HEK293 (cell line): ENCODE results near the gene SEC23B.

Source experiments
- CTCF ChIA-PET: fragments of 350-600 bp; formaldehyde crosslinking; extraction: SDS; loops from one replicate; lab custom pipeline; 2021; ENCODE audit warnings: antibody characterized with exemption; lab: Yijun Ruan, JAX
- POLR2A ChIA-PET: fragments of 300-600 bp; formaldehyde crosslinking; extraction: SDS; loops from one replicate; lab custom pipeline; 2020; ENCODE audit warnings: antibody characterized with exemption, inconsistent platforms; lab: Yijun Ruan, JAX
- H3K27ac ChIP-seq: fragments of 200-500 bp; sonication (Bioruptor generic); 2 replicates; pipeline ENCODE4 v1.5.1; 2014; ENCODE audit warnings: low read depth, low read length, control low read depth, inconsistent platforms; ENCODE audit errors: extremely low read depth
- H3K36me3 ChIP-seq, 2 experiments: fragments of 200-500 bp in 1 of 2; sonication (Bioruptor generic) in 1 of 2; 1 replicate in 1 of 2; 2 replicates in 1 of 2; pipeline ENCODE4 v1.5.1; 2014 to 2017; ENCODE audit warnings: inconsistent platforms in 2 of 2, low read length in 2 of 2; ENCODE audit not compliant: control insufficient read depth in 2 of 2, insufficient read depth in 1 of 2
- H3K4me1 ChIP-seq: fragments of 200-500 bp; sonication (Bioruptor generic); 2 replicates; pipeline ENCODE4 v1.5.1; 2014; ENCODE audit warnings: mild to moderate bottlenecking, low read length, inconsistent platforms; ENCODE audit not compliant: control insufficient read depth, insufficient read depth
- H3K4me3 ChIP-seq: 2 replicates; pipeline ENCODE4 v1.5.1; 2011; ENCODE audit warnings: low read depth, mild to moderate bottlenecking, control low read depth, low read length, moderate library complexity
- H3K9me3 ChIP-seq: fragments of 200-500 bp; sonication (Bioruptor generic); 2 replicates; pipeline ENCODE4 v1.5.1; 2014; ENCODE audit warnings: low read depth, low read length, inconsistent platforms; ENCODE audit not compliant: control insufficient read depth, insufficient read depth
- ATF2 ChIP-seq: fragments of 450-650 bp; formaldehyde crosslinking; IDR thresholded peaks from 2 replicates; pipeline ENCODE4 v1.5.1; 2016; ENCODE audit warnings: missing biosample characterization, missing genetic modification characterization, low read depth
- EGR2 ChIP-seq: fragments of 450-650 bp; formaldehyde crosslinking; IDR thresholded peaks from 2 replicates; pipeline ENCODE4 v1.5.1; 2016; ENCODE audit warnings: low read depth, missing biosample characterization, missing genetic modification characterization
- ELK4 ChIP-seq: IDR thresholded peaks from 2 replicates; pipeline ENCODE4 v1.6.1; 2011; ENCODE audit warnings: mild to moderate bottlenecking, low read depth, low read length, borderline replicate concordance
- HOXD13 ChIP-seq: sonication (generic); formaldehyde crosslinking; IDR thresholded peaks from 2 replicates; pipeline ENCODE4 v1.8.0; 2022; ENCODE audit warnings: missing genetic modification reagents, borderline replicate concordance
- KLF8 ChIP-seq: fragments of 450-650 bp; formaldehyde crosslinking; IDR thresholded peaks from 2 replicates; pipeline ENCODE4 v1.5.1; 2016; ENCODE audit warnings: missing biosample characterization, missing genetic modification characterization
- PRDM10 ChIP-seq: fragments of 450-650 bp; formaldehyde crosslinking; IDR thresholded peaks from 2 replicates; pipeline ENCODE4 v1.5.1; 2016; ENCODE audit warnings: missing biosample characterization, missing genetic modification characterization
- SCRT1 ChIP-seq: fragments of 450-650 bp; formaldehyde crosslinking; IDR thresholded peaks from 2 replicates; pipeline ENCODE4 v1.5.1; 2016; ENCODE audit warnings: missing biosample characterization, missing genetic modification characterization, borderline replicate concordance
- SP3 ChIP-seq: fragments of 450-650 bp; formaldehyde crosslinking; IDR thresholded peaks from 2 replicates; pipeline ENCODE4 v1.5.1; 2016; ENCODE audit warnings: missing biosample characterization, missing genetic modification characterization
- YY2 ChIP-seq: fragments of 450-650 bp; formaldehyde crosslinking; IDR thresholded peaks from 2 replicates; pipeline ENCODE4 v1.5.1; 2016; ENCODE audit warnings: missing biosample characterization, missing genetic modification characterization
- ZBTB1 ChIP-seq: fragments of 450-650 bp; formaldehyde crosslinking; IDR thresholded peaks from 2 replicates; pipeline ENCODE4 v1.5.1; 2016; ENCODE audit warnings: missing biosample characterization, missing genetic modification characterization
- ZBTB17 ChIP-seq: fragments of 450-650 bp; formaldehyde crosslinking; IDR thresholded peaks from 2 replicates; pipeline ENCODE4 v1.5.1; 2016; ENCODE audit warnings: missing biosample characterization, missing genetic modification characterization
- ZBTB48 ChIP-seq: fragments of 450-650 bp; formaldehyde crosslinking; IDR thresholded peaks from 2 replicates; pipeline ENCODE4 v1.5.1; 2016; ENCODE audit warnings: missing biosample characterization, missing genetic modification characterization
- ZNF112 ChIP-seq: fragments of 450-650 bp; formaldehyde crosslinking; IDR thresholded peaks from 2 replicates; pipeline ENCODE4 v1.5.0; 2017; ENCODE audit warnings: missing biosample characterization, missing genetic modification characterization
- ZNF121 ChIP-seq: fragments of 450-650 bp; formaldehyde crosslinking; IDR thresholded peaks from 2 replicates; pipeline ENCODE4 v1.5.1; 2016; ENCODE audit warnings: missing biosample characterization, missing genetic modification characterization
- ZNF175 ChIP-seq: fragments of 450-650 bp; formaldehyde crosslinking; IDR thresholded peaks from 2 replicates; pipeline ENCODE4 v1.5.1; 2016; ENCODE audit warnings: missing biosample characterization, missing genetic modification characterization
- ZNF202 ChIP-seq: fragments of 450-650 bp; formaldehyde crosslinking; IDR thresholded peaks from 2 replicates; pipeline ENCODE4 v1.5.1; 2016; ENCODE audit warnings: missing biosample characterization, missing genetic modification characterization, borderline replicate concordance
- ZNF211 ChIP-seq: fragments of 450-650 bp; formaldehyde crosslinking; IDR thresholded peaks from 2 replicates; pipeline ENCODE4 v1.5.1; 2016; ENCODE audit warnings: low read depth, missing biosample characterization, missing genetic modification characterization
- ZNF214 ChIP-seq: fragments of 450-650 bp; formaldehyde crosslinking; IDR thresholded peaks from 2 replicates; pipeline ENCODE4 v1.5.1; 2017; ENCODE audit warnings: missing biosample characterization, mild to moderate bottlenecking, missing genetic modification characterization, borderline replicate concordance
- ZNF223 ChIP-seq: fragments of 450-650 bp; formaldehyde crosslinking; IDR thresholded peaks from 2 replicates; pipeline ENCODE4 v1.5.1; 2016; ENCODE audit warnings: missing biosample characterization, missing genetic modification characterization
- ZNF23 ChIP-seq: fragments of 450-650 bp; formaldehyde crosslinking; IDR thresholded peaks from 2 replicates; pipeline ENCODE4 v1.5.1; 2016; ENCODE audit warnings: missing biosample characterization, missing genetic modification characterization, borderline replicate concordance
- ZNF239 ChIP-seq: fragments of 450-650 bp; formaldehyde crosslinking; IDR thresholded peaks from 2 replicates; pipeline ENCODE4 v1.5.1; 2016; ENCODE audit warnings: missing biosample characterization, missing genetic modification characterization
- ZNF354C ChIP-seq: fragments of 450-650 bp; formaldehyde crosslinking; IDR thresholded peaks from 2 replicates; pipeline ENCODE4 v1.5.1; 2016; ENCODE audit warnings: missing biosample characterization, missing genetic modification characterization, low read depth, borderline replicate concordance
- ZNF423 ChIP-seq: fragments of 450-650 bp; formaldehyde crosslinking; IDR thresholded peaks from 2 replicates; pipeline ENCODE4 v1.5.1; 2016; ENCODE audit warnings: missing biosample characterization, missing genetic modification characterization
- ZNF549 ChIP-seq: fragments of 450-650 bp; IDR thresholded peaks from 2 replicates; pipeline ENCODE4 v1.5.1; 2018; ENCODE audit warnings: missing biosample characterization, missing genetic modification characterization, mild to moderate bottlenecking, inconsistent platforms, moderate library complexity
- ZNF555 ChIP-seq: fragments of 450-650 bp; formaldehyde crosslinking; conservative IDR thresholded peaks from 2 replicates; pipeline ENCODE4 v1.5.1; 2017; ENCODE audit warnings: missing biosample characterization, mild to moderate bottlenecking, missing genetic modification characterization, inconsistent platforms
- ZNF558 ChIP-seq: fragments of 450-650 bp; formaldehyde crosslinking; IDR thresholded peaks from 2 replicates; pipeline ENCODE4 v1.5.1; 2016; ENCODE audit warnings: missing biosample characterization, missing genetic modification characterization
- ZNF610 ChIP-seq: fragments of 450-650 bp; formaldehyde crosslinking; IDR thresholded peaks from 2 replicates; pipeline ENCODE4 v1.5.1; 2016; ENCODE audit warnings: missing biosample characterization, missing genetic modification characterization, borderline replicate concordance
- ZNF621 ChIP-seq: fragments of 450-650 bp; formaldehyde crosslinking; IDR thresholded peaks from 2 replicates; pipeline ENCODE4 v1.5.1; 2017; ENCODE audit warnings: missing biosample characterization, missing genetic modification characterization
- ZNF629 ChIP-seq: fragments of 450-650 bp; formaldehyde crosslinking; IDR thresholded peaks from 2 replicates; pipeline ENCODE4 v1.5.1; 2017; ENCODE audit warnings: missing biosample characterization, missing genetic modification characterization
- ZNF654 ChIP-seq: fragments of 450-650 bp; formaldehyde crosslinking; IDR thresholded peaks from 2 replicates; pipeline ENCODE4 v1.5.1; 2016; ENCODE audit warnings: low read depth, missing biosample characterization, missing genetic modification characterization
- ZNF747 ChIP-seq: fragments of 450-650 bp; formaldehyde crosslinking; IDR thresholded peaks from 2 replicates; pipeline ENCODE4 v1.5.1; 2016; ENCODE audit warnings: missing biosample characterization, missing genetic modification characterization
- ZNF768 ChIP-seq: fragments of 450-650 bp; formaldehyde crosslinking; IDR thresholded peaks from 2 replicates; pipeline ENCODE4 v1.5.1; 2018; ENCODE audit warnings: missing biosample characterization, mild to moderate bottlenecking, missing genetic modification characterization
- ZNF843 ChIP-seq: fragments of 450-650 bp; formaldehyde crosslinking; IDR thresholded peaks from 2 replicates; pipeline ENCODE4 v1.5.1; 2016; ENCODE audit warnings: missing biosample characterization, missing genetic modification characterization

Gene SEC23B

GRCh38 chr20:18571578-18571977 is 63.8 kb downstream of the SEC23B start:
- Histone ChIP-seq H3K36me3 (peaks cover 19 to 24% of the 10 kb centered on the region in 2 experiments), H3K9me3 (no peaks in the 10 kb centered on the region), H3K27ac (no peak overlapping the region), H3K4me3 (no peak overlapping the region), H3K4me1 (no peaks in the 10 kb centered on the region)
- POLR2A ChIA-PET: no interaction called here
- CTCF ChIA-PET: no interaction called here
- TF ChIP-seq ZNF211 (no peak), ZBTB1 (tag by site-specific recombination) (no peak), ZNF423 (no peak), ZNF121 (tag by site-specific recombination) (no peak), ZNF629 (tag by site-specific recombination) (no peak), SCRT1 (tag by site-specific recombination) (no peak), ZNF610 (tag by site-specific recombination) (no peak), ZBTB48 (tag by site-specific recombination) (no peak), ZNF768 (tag by site-specific recombination) (no peak), ATF2 (tag by site-specific recombination) (no peak), ZNF112 (no peak), ZNF239 (tag by site-specific recombination) (no peak), ZNF654 (tag by site-specific recombination) (no peak), ZNF549 (tag by site-specific recombination) (no peak), YY2 (tag by site-specific recombination) (no peak), ZNF843 (tag by site-specific recombination) (no peak), ZNF223 (tag by site-specific recombination) (no peak), ZNF354C (no peak), ELK4 (no peak), KLF8 (no peak)

DNA sequence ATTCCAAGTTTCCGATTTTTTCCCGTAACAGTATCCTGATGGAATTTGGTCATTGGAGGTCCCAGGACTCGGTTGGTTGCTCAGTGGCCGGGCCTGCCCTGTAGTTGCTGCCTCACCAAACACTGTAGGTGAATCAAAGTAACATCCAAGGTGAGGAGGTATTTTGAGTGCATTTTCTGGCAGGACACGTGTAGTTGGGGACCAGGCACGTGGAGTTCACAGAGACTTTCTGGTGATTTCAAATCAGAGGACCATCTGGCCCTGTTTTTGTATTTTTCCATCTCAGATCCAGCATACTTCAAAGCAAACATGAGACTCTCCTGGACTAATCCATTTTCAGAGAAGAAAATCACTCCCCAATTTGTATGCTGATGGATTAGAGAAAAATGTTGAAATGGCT is 70.2 kb downstream of the SEC23B start:
- Histone ChIP-seq H3K4me3 (no peak overlapping the region), H3K36me3 (no peaks in the 10 kb centered on the region), H3K9me3 (no peaks in the 10 kb centered on the region), H3K27ac (no peak overlapping the region), H3K4me1 (no peaks in the 10 kb centered on the region)
- POLR2A ChIA-PET: no interaction called here
- CTCF ChIA-PET: no interaction called here
- TF ChIP-seq SP3: no peak
- TF ChIP-seq YY2 (tag by site-specific recombination): no peak
- no peak for TF ChIP-seq ZNF175 (tag by site-specific recombination)
- no peak for TF ChIP-seq ZNF621 (tag by site-specific recombination)
- TF ChIP-seq ZNF23 (tag by site-specific recombination): no peak
- TF ChIP-seq ZNF202 (tag by site-specific recombination): no peak
- TF ChIP-seq HOXD13: no peak
- TF ChIP-seq ZBTB17 (tag by site-specific recombination): no peak
- TF ChIP-seq EGR2 (tag by site-specific recombination): no peak
- TF ChIP-seq ZNF558: no peak
- no peak for TF ChIP-seq ZNF214
- TF ChIP-seq PRDM10: no peak
- no peak for TF ChIP-seq ZNF747 (tag by site-specific recombination)
- no peak for TF ChIP-seq ZNF555 (tag by site-specific recombination)
